GM12875 (cell line): Measurements from ENCODE around the gene HCRT.
A peak's percentile ranks its signal among the peaks of the same experiment; 100 is the strongest.

Experiments used
- H3K4me3 ChIP-seq: one replicate; pipeline ENCODE4 v1.5.1; 2011; ENCODE audit warnings: low read depth, low read length, control low read depth
- CTCF ChIP-seq: IDR thresholded peaks from 2 replicates; pipeline ENCODE4 v1.5.1; 2011; ENCODE audit warnings: low read depth, mild to moderate bottlenecking, control low read depth, inconsistent platforms, low read length, moderate library complexity, borderline replicate concordance; ENCODE audit not compliant: insufficient read depth

Gene HCRT

GRCh38 chr17:42193969-42194899, 9.0 kb upstream of the HCRT start, which contains the start of gene GHDC:
Gene GHDC, minus strand, starts transcription at chr17:42194494. Its CDS starts 913 bp downstream, at chr17:42193581.
- TF ChIP-seq CTCF = no peak
- peak within 1 kb of the TSS; percentile 56 for H3K4me3 ChIP-seq

GRCh38 chr17:42193216-42193968, 8.1 kb upstream of the HCRT start:
- TF ChIP-seq CTCF = no peak
- H3K4me3 ChIP-seq = peak overlapping the region; percentile 56

GRCh38 chr17:42192189-42193126, 7.2 kb upstream of the HCRT start:
- TF ChIP-seq CTCF = no peak
- H3K4me3 ChIP-seq = no peak overlapping the region

- H3K4me3 ChIP-seq = no peak overlapping the region
- TF ChIP-seq CTCF = no peak
Measured at GRCh38 chr17:42191275-42191608, 6.0 kb upstream of the HCRT start.

- no peak overlapping the region for H3K4me3 ChIP-seq
- TF ChIP-seq CTCF = no peak
Measured at GRCh38 chr17:42190491-42191274, 5.4 kb upstream of the HCRT start.

GRCh38 chr17:42189651-42189965, 4.4 kb upstream of the HCRT start:
- no peak for TF ChIP-seq CTCF
- no peak overlapping the region for H3K4me3 ChIP-seq
